Thyroid gland (tissue), 4 donors: Measurements from ENCODE around the gene ILKAP.

Source experiments
- POLR2A ChIP-seq, 2 donors: fragments of 450-650 bp; IDR thresholded peaks; one replicate each; pipeline ENCODE4 v1.6.1; 2017; ENCODE audit warnings: antibody characterized with exemption in 2 of 2, mild to moderate bottlenecking in 2 of 2, moderate library complexity in 1 of 2
- TF ChIP-seq, protein P1 (sequence below), 6 experiments: fragments of 200-600 bp in 3 of 6; fragments of 450-650 bp in 3 of 6; sonication (generic) in 3 of 6; IDR thresholded peaks; one replicate each; pipeline ENCODE4 v1.5.1; 2016 to 2019; ENCODE audit warnings: antibody characterized with exemption in 6 of 6, mild to moderate bottlenecking in 2 of 6, inconsistent platforms in 1 of 6, moderate library complexity in 1 of 6

- TF ChIP-seq, protein P1, sequence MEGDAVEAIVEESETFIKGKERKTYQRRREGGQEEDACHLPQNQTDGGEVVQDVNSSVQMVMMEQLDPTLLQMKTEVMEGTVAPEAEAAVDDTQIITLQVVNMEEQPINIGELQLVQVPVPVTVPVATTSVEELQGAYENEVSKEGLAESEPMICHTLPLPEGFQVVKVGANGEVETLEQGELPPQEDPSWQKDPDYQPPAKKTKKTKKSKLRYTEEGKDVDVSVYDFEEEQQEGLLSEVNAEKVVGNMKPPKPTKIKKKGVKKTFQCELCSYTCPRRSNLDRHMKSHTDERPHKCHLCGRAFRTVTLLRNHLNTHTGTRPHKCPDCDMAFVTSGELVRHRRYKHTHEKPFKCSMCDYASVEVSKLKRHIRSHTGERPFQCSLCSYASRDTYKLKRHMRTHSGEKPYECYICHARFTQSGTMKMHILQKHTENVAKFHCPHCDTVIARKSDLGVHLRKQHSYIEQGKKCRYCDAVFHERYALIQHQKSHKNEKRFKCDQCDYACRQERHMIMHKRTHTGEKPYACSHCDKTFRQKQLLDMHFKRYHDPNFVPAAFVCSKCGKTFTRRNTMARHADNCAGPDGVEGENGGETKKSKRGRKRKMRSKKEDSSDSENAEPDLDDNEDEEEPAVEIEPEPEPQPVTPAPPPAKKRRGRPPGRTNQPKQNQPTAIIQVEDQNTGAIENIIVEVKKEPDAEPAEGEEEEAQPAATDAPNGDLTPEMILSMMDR (IDR thresholded peaks at IDR 0.05): no peak
- no peak for TF ChIP-seq POLR2A (IDR thresholded peaks at IDR 0.05)
Measured at GRCh38 chr2:238180554-238180953, 22.9 kb downstream of the ILKAP start.
